GM23248 (cell line): Measurements from ENCODE around the gene CREBBP. TPM values are rescaled to one million over a fixed set of nuclear protein-coding genes. Genes with fewer than 3 reads are reported as not detected.

Experiments
- DNase-seq: peaks from one replicate; pipeline ENCODE4 v3.0.0-alpha.2; 2015
- H2AFZ ChIP-seq: fragments of 200-600 bp; sonication (generic); 2 replicates; pipeline ENCODE4 v1.6.1; 2016; ENCODE audit warnings: antibody characterized with exemption
- H3F3A ChIP-seq: fragments of 200-600 bp; sonication (generic); 2 replicates; pipeline ENCODE4 v1.6.1; 2016; ENCODE audit warnings: mild to moderate bottlenecking, antibody characterized with exemption, mixed run types; ENCODE audit not compliant: insufficient read depth
- H3K27ac ChIP-seq: fragments of 200-600 bp; sonication (generic); 2 replicates; pipeline ENCODE4 v1.5.1; 2016; ENCODE audit warnings: mild to moderate bottlenecking
- H3K27me3 ChIP-seq: fragments of 200-600 bp; sonication (generic); replicated peaks from 2 replicates; pipeline ENCODE4 v1.6.1; 2016; ENCODE audit warnings: mild to moderate bottlenecking; ENCODE audit not compliant: insufficient read depth
- H3K36me3 ChIP-seq: fragments of 200-600 bp; sonication (generic); 2 replicates; pipeline ENCODE4 v1.6.1; 2016; ENCODE audit warnings: low read depth, mild to moderate bottlenecking
- H3K4me1 ChIP-seq: fragments of 200-600 bp; sonication (generic); 2 replicates; pipeline ENCODE4 v1.6.1; 2016; ENCODE audit warnings: mild to moderate bottlenecking; ENCODE audit not compliant: insufficient read depth
- H3K4me2 ChIP-seq: fragments of 200-600 bp; sonication (generic); one replicate; pipeline ENCODE4 v1.6.1; 2016; ENCODE audit warnings: mild to moderate bottlenecking; ENCODE audit not compliant: unreplicated experiment
- H3K4me3 ChIP-seq: fragments of 200-600 bp; sonication (generic); 2 replicates; pipeline ENCODE4 v1.5.1; 2016; ENCODE audit warnings: mild to moderate bottlenecking
- H3K79me2 ChIP-seq: fragments of 200-600 bp; sonication (generic); 2 replicates; pipeline ENCODE4 v1.6.1; 2016; ENCODE audit warnings: mild to moderate bottlenecking; ENCODE audit not compliant: insufficient read depth
- H3K9ac ChIP-seq: fragments of 200-600 bp; sonication (generic); 2 replicates; pipeline ENCODE4 v1.6.1; 2016; ENCODE audit warnings: mild to moderate bottlenecking
- H3K9me2 ChIP-seq: fragments of 200-600 bp; sonication (generic); 2 replicates; pipeline ENCODE4 v1.6.1; 2016; ENCODE audit warnings: mixed run types, mild to moderate bottlenecking, moderate library complexity; ENCODE audit not compliant: insufficient read depth
- H3K9me3 ChIP-seq: fragments of 200-600 bp; sonication (generic); one replicate; pipeline ENCODE4 v1.6.1; 2017; ENCODE audit warnings: low read depth
- H4K20me1 ChIP-seq: fragments of 200-600 bp; sonication (generic); 2 replicates; pipeline ENCODE4 v1.6.0; 2016; ENCODE audit not compliant: insufficient read depth
- EZH2 ChIP-seq: fragments of 200-600 bp; sonication (generic); IDR thresholded peaks from 2 replicates; pipeline ENCODE4 v1.6.1; 2018; ENCODE audit warnings: antibody characterized with exemption, mild to moderate bottlenecking; ENCODE audit not compliant: insufficient read depth, poor library complexity, severe bottlenecking
- EZH2phosphoT487 ChIP-seq: fragments of 200-600 bp; sonication (generic); IDR thresholded peaks from 2 replicates; pipeline ENCODE4 v1.6.1; 2018; ENCODE audit warnings: antibody characterized with exemption, moderate library complexity, mild to moderate bottlenecking, low read depth; ENCODE audit not compliant: insufficient read depth
- WGBS, 2 experiments: methylation state at CpG; one replicate each; pipeline ENCODE4 v1.1.6; 2015 to 2017; ENCODE audit warnings: low lambda C conversion rate in 2 of 2, low coverage in 1 of 2; ENCODE audit errors: missing lambda C conversion rate in 2 of 2; 5-methylcytosine and 5-hydroxymethylcytosine counted together
- in situ Hi-C: fragments of 300-500 bp; cut with MboI; formaldehyde crosslinking; loops from 2 replicates; pipeline ENCODE4 v1.15.0; 2020
- polyA plus RNA-seq: library from polyadenylated mRNA; unstranded; fragments of >200 nt; fragmentation: Nextera tagmentation; extraction: Ambion mirVana; gene quantifications from 2 replicates; pipeline ENCODE4 v1.2.1, GENCODE V29; 2016
- total RNA-seq: library from RNA; depleted of rRNA; stranded (reverse); fragments of >200 nt; shearing (Covaris generic); gene quantifications from 2 replicates; pipeline ENCODE4 v1.2.3, GENCODE V29; 2014

Gene CREBBP
- total and polyA plus RNA-seq, 2 experiments from 2014 or later, result 11.7 to 11.9 TPM

GRCh38 chr16:3734084-3734757 lies 146.3 kb downstream of the CREBBP start:
- Histone ChIP-seq H3K27me3 (no peaks in the 10 kb centered on the region), H3K4me1 (no peaks in the 10 kb centered on the region), H2AFZ (no peak overlapping the region), H3K4me3 (no peak overlapping the region), H3K4me2 (no peak overlapping the region), H3K9ac (no peak overlapping the region), H3K79me2 (peaks cover 9% of the 10 kb centered on the region; the same call in 1 of the 2 replicates), H3K27ac (no peak overlapping the region), H3K36me3 (peaks cover 30% of the 10 kb centered on the region), H3F3A (no peaks in the 10 kb centered on the region), H3K9me2 (no peaks in the 10 kb centered on the region), H3K9me3 (no peaks in the 10 kb centered on the region), H4K20me1 (no peaks in the 10 kb centered on the region)
- 94 to 96% methylated on average over 22 to 27 of the region's 27 CpGs for WGBS, 2 experiments
- no peak for TF ChIP-seq EZH2phosphoT487
- TF ChIP-seq EZH2, result no peak
- DNase-seq, result no peak
- in situ Hi-C loops, result no loop called here

- no peaks in the 10 kb centered on the region for H3K9me3 ChIP-seq
- H3K4me3 ChIP-seq, result no peak overlapping the region
- H4K20me1 ChIP-seq, result no peaks in the 10 kb centered on the region
- no peak overlapping the region for H3K9ac ChIP-seq
- H3K4me2 ChIP-seq, result no peak overlapping the region
- no peaks in the 10 kb centered on the region for H3F3A ChIP-seq
- no peak for TF ChIP-seq EZH2phosphoT487
- TF ChIP-seq EZH2, result no peak
- no peaks in the 10 kb centered on the region for H3K27me3 ChIP-seq
- peaks cover 12% of the 10 kb centered on the region; the same call in 1 of the 2 replicates for H3K36me3 ChIP-seq
- no peak overlapping the region for H3K27ac ChIP-seq
- 88 to 91% methylated on average over 8 of the region's 8 CpGs for WGBS, 2 experiments
- in situ Hi-C loops, result no loop called here
- no peak overlapping the region for H2AFZ ChIP-seq
- H3K4me1 ChIP-seq, result no peaks in the 10 kb centered on the region
- peaks cover 9% of the 10 kb centered on the region; the same call in 1 of the 2 replicates for H3K79me2 ChIP-seq
- H3K9me2 ChIP-seq, result no peaks in the 10 kb centered on the region
- DNase-seq, result no peak
These were observed 148.3 kb downstream of the CREBBP start for GRCh38 chr16:3732171-3732570.

GRCh38 chr16:3731126-3731935 lies 149.2 kb downstream of the CREBBP start:
- 94 to 95% methylated on average over 31 to 34 of the region's 34 CpGs for WGBS, 2 experiments
- no peak for DNase-seq
- no peaks in the 10 kb centered on the region for H3K9me2 ChIP-seq
- no peak overlapping the region for H3K27ac ChIP-seq
- H3K27me3 ChIP-seq, result no peaks in the 10 kb centered on the region
- in situ Hi-C loops, result no loop called here
- peaks cover 9% of the 10 kb centered on the region; the same call in 1 of the 2 replicates for H3K79me2 ChIP-seq
- TF ChIP-seq EZH2phosphoT487 (no peak), EZH2 (no peak)
- H3F3A ChIP-seq, result no peaks in the 10 kb centered on the region
- peaks cover 12% of the 10 kb centered on the region; the same call in 1 of the 2 replicates for H3K36me3 ChIP-seq
- no peak overlapping the region for H2AFZ ChIP-seq
- no peak overlapping the region for H3K4me3 ChIP-seq
- no peak overlapping the region for H3K4me2 ChIP-seq
- no peak overlapping the region for H3K9ac ChIP-seq
- H3K9me3 ChIP-seq, result no peaks in the 10 kb centered on the region
- H3K4me1 ChIP-seq, result no peaks in the 10 kb centered on the region
- no peaks in the 10 kb centered on the region for H4K20me1 ChIP-seq

GRCh38 chr16:3730161-3731125 lies 150.1 kb downstream of the CREBBP start:
- no peak overlapping the region for H3K4me3 ChIP-seq
- H3K27ac ChIP-seq, result no peak overlapping the region
- peaks cover 11% of the 10 kb centered on the region; the same call in 1 of the 2 replicates for H3K36me3 ChIP-seq
- H3K9me3 ChIP-seq, result no peaks in the 10 kb centered on the region
- in situ Hi-C loops, result no loop called here
- TF ChIP-seq EZH2 (no peak), EZH2phosphoT487 (no peak)
- H3K9me2 ChIP-seq, result no peaks in the 10 kb centered on the region
- no peaks in the 10 kb centered on the region for H3F3A ChIP-seq
- H4K20me1 ChIP-seq, result no peaks in the 10 kb centered on the region
- peaks cover 2% of the 10 kb centered on the region; the same call in 1 of the 2 replicates for H3K79me2 ChIP-seq
- H3K4me2 ChIP-seq, result no peak overlapping the region
- H3K9ac ChIP-seq, result no peak overlapping the region
- no peak overlapping the region for H2AFZ ChIP-seq
- WGBS, 2 experiments, result 88% methylated on average over 23 to 24 of the region's 24 CpGs
- H3K4me1 ChIP-seq, result no peaks in the 10 kb centered on the region
- no peaks in the 10 kb centered on the region for H3K27me3 ChIP-seq
- no peak for DNase-seq
